ENCODE measurements around the gene USP32.
"Not testable (repeated sequence)": the region's sequence is repeated elsewhere in the genome, so short reads cannot be mapped to it uniquely, and the experiment has no call there.

DNA sequence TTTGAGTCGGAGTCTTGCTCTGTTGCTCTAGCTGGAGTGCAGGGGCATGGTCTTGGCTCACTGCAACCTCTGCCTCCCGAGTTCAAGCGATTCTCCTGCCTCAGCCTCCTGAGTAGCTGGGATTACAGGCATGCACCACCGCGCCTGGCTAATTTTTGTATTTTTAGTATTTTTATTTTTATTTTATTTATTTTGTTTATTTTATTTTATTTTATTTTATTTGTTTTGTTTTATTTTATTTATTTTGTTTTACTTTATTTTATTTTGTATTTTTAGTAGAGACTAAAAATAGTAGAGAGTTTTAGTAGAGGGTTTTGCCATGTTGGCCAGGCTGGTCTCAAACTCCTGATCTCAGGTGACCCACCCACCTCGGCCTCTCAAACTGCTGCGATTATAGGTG, 27.9 kb upstream of the USP32 start:
- not testable (repeated sequence) for TF ChIP-seq TAF1 (IDR thresholded peaks at IDR 0.05; ENCODE audit: low read depth, low read length); SIN3A (conservative IDR thresholded peaks at IDR 0.05 in 1 of 2, IDR thresholded peaks at IDR 0.05 in 1 of 2; ENCODE audit: low read depth in 1 of 2, low read length in 2 of 2)
